HepG2 (cell line): ENCODE results near the gene PTPRH. TPM values are rescaled to one million over a fixed set of nuclear protein-coding genes. Genes with fewer than 3 reads are reported as not detected.

Experiments used
- BHLHE40 ChIP-seq: IDR thresholded peaks from 2 replicates; pipeline ENCODE4 v1.6.1; 2011; ENCODE audit warnings: low read length, improper control_type of control experiment
- NR2F2 ChIP-seq: IDR thresholded peaks from 2 replicates; pipeline ENCODE4 v1.6.1; 2012; ENCODE audit warnings: low read depth, inconsistent platforms, borderline replicate concordance
- NR3C1 ChIP-seq: sonication (generic); formaldehyde crosslinking; IDR thresholded peaks from 2 replicates; pipeline ENCODE4 v1.4.0; 2020; ENCODE audit warnings: missing genetic modification reagents
- ZFAT ChIP-seq: sonication (generic); formaldehyde crosslinking; conservative IDR thresholded peaks from 2 replicates; pipeline ENCODE4 v1.8.1; 2023; ENCODE audit warnings: missing genetic modification reagents, inconsistent platforms
- ZNF20 ChIP-seq: sonication (generic); formaldehyde crosslinking; IDR thresholded peaks from 2 replicates; pipeline ENCODE4 v1.4.0; 2020; ENCODE audit warnings: mild to moderate bottlenecking, moderate library complexity, missing genetic modification reagents
- ZNF251 ChIP-seq: sonication (generic); formaldehyde crosslinking; IDR thresholded peaks from 2 replicates; pipeline ENCODE4 v1.9.0; 2021; ENCODE audit warnings: mild to moderate bottlenecking, missing genetic modification reagents
- ZNF569 ChIP-seq: sonication (generic); formaldehyde crosslinking; IDR thresholded peaks from 2 replicates; pipeline ENCODE4 v1.5.0; 2020; ENCODE audit warnings: mild to moderate bottlenecking, missing genetic modification reagents, moderate library complexity, borderline replicate concordance
- ZSCAN30 ChIP-seq: sonication (generic); formaldehyde crosslinking; IDR thresholded peaks from 2 replicates; pipeline ENCODE4 v1.5.0; 2020; ENCODE audit warnings: mild to moderate bottlenecking, missing genetic modification reagents
- ZSCAN9 ChIP-seq: IDR thresholded peaks from 2 replicates; pipeline ENCODE4 v1.6.1; 2016; ENCODE audit warnings: borderline replicate concordance
- polyA plus RNA-seq, 8 experiments: library from polyadenylated mRNA; depleted of rRNA in 3 of 8; stranded (reverse) in 7 of 8; unstranded in 1 of 8; fragments of >200 nt; fragmentation: Illumina TruSeq in 4 of 8; extraction: Trizol in 4 of 8; gene quantifications; 2 replicates each; pipeline versions ENCODE4 v1.2.1 to v1.2.3, GENCODE V29; 2011 to 2016; ENCODE audit warnings: low read depth in 4 of 8, missing spikeins in 1 of 8, mixed read lengths in 1 of 8; ENCODE audit not compliant: insufficient read depth in 1 of 8
- total RNA-seq, 5 experiments: library from RNA; depleted of rRNA; stranded (reverse); fragments of >200 nt; fragmentation: Illumina TruSeq; extraction: Trizol; gene quantifications; 2 replicates each; pipeline ENCODE4 v1.2.3, GENCODE V29; 2016; ENCODE audit warnings: low read depth in 1 of 5
- TF ChIP-seq, protein P1 (sequence below), 2 experiments: fragments of 450-650 bp in 1 of 2; sonication (generic) in 1 of 2; formaldehyde crosslinking in 1 of 2; IDR thresholded peaks; 2 replicates each; pipeline versions ENCODE4 v1.6.1 to v1.8.0; 2016 to 2022; ENCODE audit warnings: antibody characterized with exemption in 1 of 2, mild to moderate bottlenecking in 1 of 2, missing genetic modification reagents in 1 of 2
- TF ChIP-seq, protein P2 (sequence below): IDR thresholded peaks from 2 replicates; pipeline ENCODE4 v1.4.0; 2020; ENCODE audit warnings: mild to moderate bottlenecking, missing genetic modification reagents
- TF ChIP-seq, protein P3 (sequence below): sonication (generic); formaldehyde crosslinking; IDR thresholded peaks from 2 replicates; pipeline ENCODE4 v1.8.1; 2023; ENCODE audit warnings: missing genetic modification reagents, inconsistent platforms, borderline replicate concordance
- TF ChIP-seq, protein P4 (sequence below): sonication (generic); formaldehyde crosslinking; IDR thresholded peaks from 2 replicates; pipeline ENCODE4 v1.5.0; 2020; ENCODE audit warnings: mild to moderate bottlenecking, low read depth, missing genetic modification reagents, borderline replicate concordance

PTPRH gene
- total and polyA plus RNA-seq, 2 of the 13 experiments (the other 11 are each of a cell fraction or from before 2014, with no cell fraction given): 14.7 to 125 TPM

DNA sequence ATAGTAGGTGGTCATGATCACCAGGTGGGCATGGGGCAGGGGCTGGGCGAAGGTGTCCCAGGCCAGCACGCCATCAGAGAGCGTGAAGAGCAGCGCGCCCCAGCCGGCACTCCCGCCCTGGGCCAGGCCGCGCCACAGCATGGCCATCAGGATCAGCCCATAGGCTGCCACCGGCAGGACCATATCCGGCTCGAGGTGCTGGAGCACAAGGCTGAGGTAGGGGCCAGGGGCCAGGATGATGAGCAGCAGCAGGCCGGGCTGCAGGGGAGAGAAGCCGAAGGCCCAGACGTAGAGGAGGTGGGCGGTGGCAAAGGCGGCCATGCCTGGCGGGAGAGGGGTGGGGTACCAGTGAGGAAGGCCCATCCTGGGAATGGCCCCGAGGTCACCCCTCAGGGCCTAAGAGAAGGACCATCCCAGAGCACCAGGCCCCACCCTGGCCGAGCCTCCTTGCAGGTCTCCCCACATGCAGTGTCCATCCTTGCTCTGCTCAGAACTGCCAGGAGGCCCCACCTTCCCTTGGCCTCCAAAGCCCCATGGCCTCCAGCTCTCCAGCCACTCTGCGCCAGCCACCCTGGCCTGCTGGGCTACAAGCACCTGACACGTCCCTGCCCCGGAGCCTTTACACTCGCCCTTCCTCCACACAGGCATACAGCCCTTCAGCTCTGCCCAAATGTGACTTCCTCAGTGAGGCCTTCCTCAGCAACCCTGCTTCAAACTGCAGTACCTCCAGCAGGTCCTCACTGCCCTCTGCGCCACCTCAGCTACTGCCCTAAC, 18.1 kb upstream of the PTPRH start (continued):
- TF ChIP-seq, protein P1, sequence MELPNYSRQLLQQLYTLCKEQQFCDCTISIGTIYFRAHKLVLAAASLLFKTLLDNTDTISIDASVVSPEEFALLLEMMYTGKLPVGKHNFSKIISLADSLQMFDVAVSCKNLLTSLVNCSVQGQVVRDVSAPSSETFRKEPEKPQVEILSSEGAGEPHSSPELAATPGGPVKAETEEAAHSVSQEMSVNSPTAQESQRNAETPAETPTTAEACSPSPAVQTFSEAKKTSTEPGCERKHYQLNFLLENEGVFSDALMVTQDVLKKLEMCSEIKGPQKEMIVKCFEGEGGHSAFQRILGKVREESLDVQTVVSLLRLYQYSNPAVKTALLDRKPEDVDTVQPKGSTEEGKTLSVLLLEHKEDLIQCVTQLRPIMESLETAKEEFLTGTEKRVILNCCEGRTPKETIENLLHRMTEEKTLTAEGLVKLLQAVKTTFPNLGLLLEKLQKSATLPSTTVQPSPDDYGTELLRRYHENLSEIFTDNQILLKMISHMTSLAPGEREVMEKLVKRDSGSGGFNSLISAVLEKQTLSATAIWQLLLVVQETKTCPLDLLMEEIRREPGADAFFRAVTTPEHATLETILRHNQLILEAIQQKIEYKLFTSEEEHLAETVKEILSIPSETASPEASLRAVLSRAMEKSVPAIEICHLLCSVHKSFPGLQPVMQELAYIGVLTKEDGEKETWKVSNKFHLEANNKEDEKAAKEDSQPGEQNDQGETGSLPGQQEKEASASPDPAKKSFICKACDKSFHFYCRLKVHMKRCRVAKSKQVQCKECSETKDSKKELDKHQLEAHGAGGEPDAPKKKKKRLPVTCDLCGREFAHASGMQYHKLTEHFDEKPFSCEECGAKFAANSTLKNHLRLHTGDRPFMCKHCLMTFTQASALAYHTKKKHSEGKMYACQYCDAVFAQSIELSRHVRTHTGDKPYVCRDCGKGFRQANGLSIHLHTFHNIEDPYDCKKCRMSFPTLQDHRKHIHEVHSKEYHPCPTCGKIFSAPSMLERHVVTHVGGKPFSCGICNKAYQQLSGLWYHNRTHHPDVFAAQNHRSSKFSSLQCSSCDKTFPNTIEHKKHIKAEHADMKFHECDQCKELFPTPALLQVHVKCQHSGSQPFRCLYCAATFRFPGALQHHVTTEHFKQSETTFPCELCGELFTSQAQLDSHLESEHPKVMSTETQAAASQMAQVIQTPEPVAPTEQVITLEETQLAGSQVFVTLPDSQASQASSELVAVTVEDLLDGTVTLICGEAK (IDR thresholded peaks at IDR 0.05): no peak
- TF ChIP-seq, protein P1 (CRISPR knock-in tag; IDR thresholded peaks at IDR 0.05): no peak
- no peak for TF ChIP-seq NR3C1
- TF ChIP-seq, protein P2, sequence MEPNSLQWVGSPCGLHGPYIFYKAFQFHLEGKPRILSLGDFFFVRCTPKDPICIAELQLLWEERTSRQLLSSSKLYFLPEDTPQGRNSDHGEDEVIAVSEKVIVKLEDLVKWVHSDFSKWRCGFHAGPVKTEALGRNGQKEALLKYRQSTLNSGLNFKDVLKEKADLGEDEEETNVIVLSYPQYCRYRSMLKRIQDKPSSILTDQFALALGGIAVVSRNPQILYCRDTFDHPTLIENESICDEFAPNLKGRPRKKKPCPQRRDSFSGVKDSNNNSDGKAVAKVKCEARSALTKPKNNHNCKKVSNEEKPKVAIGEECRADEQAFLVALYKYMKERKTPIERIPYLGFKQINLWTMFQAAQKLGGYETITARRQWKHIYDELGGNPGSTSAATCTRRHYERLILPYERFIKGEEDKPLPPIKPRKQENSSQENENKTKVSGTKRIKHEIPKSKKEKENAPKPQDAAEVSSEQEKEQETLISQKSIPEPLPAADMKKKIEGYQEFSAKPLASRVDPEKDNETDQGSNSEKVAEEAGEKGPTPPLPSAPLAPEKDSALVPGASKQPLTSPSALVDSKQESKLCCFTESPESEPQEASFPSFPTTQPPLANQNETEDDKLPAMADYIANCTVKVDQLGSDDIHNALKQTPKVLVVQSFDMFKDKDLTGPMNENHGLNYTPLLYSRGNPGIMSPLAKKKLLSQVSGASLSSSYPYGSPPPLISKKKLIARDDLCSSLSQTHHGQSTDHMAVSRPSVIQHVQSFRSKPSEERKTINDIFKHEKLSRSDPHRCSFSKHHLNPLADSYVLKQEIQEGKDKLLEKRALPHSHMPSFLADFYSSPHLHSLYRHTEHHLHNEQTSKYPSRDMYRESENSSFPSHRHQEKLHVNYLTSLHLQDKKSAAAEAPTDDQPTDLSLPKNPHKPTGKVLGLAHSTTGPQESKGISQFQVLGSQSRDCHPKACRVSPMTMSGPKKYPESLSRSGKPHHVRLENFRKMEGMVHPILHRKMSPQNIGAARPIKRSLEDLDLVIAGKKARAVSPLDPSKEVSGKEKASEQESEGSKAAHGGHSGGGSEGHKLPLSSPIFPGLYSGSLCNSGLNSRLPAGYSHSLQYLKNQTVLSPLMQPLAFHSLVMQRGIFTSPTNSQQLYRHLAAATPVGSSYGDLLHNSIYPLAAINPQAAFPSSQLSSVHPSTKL (CRISPR knock-in tag): no peak
- TF ChIP-seq, protein P3, sequence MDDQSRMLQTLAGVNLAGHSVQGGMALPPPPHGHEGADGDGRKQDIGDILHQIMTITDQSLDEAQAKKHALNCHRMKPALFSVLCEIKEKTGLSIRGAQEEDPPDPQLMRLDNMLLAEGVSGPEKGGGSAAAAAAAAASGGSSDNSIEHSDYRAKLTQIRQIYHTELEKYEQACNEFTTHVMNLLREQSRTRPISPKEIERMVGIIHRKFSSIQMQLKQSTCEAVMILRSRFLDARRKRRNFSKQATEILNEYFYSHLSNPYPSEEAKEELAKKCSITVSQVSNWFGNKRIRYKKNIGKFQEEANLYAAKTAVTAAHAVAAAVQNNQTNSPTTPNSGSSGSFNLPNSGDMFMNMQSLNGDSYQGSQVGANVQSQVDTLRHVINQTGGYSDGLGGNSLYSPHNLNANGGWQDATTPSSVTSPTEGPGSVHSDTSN: no peak
- TF ChIP-seq ZFAT (CRISPR knock-in tag): no peak
- TF ChIP-seq ZNF569 (CRISPR knock-in tag): no peak
- no peak for TF ChIP-seq ZNF251
- no peak for TF ChIP-seq BHLHE40
- no peak for TF ChIP-seq ZSCAN9 (CRISPR knock-in tag)
- no peak for TF ChIP-seq ZSCAN30 (CRISPR knock-in tag)
- TF ChIP-seq ZNF20 (CRISPR knock-in tag): no peak
- TF ChIP-seq, protein P4, sequence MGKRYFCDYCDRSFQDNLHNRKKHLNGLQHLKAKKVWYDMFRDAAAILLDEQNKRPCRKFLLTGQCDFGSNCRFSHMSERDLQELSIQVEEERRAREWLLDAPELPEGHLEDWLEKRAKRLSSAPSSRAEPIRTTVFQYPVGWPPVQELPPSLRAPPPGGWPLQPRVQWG (CRISPR knock-in tag): no peak
- no peak for TF ChIP-seq NR2F2
